ENCODE data around the gene ENKUR.
A peak's percentile ranks its signal among the peaks of the same experiment; 100 is the strongest.
"Not testable (repeated sequence)": the region's sequence is repeated elsewhere in the genome, so short reads cannot be mapped to it uniquely, and the experiment has no call there.

ENKUR gene

DNA sequence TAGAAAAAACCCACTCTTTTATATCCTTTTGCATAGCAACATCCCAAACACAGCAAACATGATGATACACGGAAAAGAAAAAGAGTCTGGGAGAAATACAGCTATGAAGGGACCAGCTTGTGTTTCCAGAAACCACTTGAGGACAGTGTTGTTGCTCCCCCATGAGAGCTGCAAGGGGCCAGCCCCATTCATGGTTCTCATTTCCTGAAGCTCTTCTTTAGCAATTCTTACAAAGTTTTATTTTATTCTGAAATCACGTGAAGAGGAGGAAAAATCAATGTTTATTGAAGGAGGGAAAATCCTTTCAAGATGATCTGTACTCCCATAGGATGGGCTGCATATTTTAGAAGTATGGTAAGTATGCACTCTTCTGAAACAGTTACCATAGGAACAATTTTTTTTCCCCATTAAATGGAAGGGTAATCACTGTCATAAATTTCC is 46.1 kb downstream of the ENKUR start:
- DNase-seq, result no peak

DNA sequence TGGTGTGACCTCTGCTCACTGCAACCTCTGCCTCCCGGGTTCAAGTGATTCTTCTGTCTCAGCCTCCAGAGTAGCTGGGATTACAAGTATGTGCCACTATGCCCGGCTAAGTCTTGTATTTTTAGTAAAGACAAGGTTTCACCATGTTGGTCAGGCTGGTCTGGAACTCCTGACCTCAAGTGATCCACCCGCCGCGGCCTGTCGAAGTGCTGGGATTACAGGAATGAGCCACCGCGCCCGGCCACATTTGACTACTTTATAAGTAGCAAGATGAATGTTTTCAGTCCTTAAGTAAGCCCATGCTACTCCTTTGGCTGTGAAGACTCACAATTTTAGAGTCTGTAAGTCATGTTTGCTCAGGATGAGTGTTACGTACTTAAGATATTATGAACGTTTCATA is 47.0 kb downstream of the ENKUR start:
- not testable (repeated sequence) for DNase-seq

DNA sequence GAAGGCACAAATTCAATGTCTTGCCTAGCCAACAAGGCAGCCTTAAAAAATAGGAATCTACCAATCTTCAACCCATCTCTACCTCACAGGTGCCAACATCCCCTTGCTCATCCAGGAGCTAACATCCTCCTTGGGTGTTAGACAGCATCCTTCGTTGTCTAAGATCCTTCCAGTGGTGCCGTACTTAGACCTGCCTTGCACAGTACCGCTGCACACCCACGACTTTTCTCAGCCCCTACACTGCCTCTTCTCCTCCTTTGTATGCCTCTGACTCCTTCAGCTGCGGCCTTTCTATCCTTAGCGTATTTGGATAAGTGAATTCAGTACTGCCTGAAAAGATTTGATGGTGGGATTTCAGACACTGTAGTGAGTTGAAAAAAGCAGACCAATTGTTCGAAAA is 47.6 kb downstream of the ENKUR start:
- no peak for DNase-seq

DNA sequence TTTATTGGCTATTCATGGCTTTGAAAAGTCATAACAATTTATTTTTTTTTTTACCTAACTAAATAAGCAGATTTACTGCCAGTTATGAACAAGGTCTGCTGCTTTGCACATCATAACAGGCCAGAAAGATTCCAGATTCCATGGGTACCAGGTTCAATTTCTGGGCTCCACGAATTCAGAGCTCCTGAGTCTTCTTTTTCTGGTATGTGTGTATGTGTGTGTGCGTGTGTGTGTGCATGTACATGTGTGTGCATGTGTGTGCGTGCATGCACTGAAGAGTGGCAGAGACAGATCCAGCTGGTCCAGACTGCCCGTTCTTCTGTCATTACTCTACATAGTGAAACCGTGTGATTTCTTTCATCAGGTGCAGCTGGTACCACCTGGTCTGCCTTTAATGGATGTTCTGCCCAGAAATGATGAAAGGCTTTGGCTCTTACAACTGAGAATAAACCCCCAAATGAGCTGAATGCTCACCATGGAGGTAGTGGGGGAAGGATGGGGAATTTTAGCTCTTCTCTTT is 48.9 kb downstream of the ENKUR start:
- no peak for DNase-seq

DNA sequence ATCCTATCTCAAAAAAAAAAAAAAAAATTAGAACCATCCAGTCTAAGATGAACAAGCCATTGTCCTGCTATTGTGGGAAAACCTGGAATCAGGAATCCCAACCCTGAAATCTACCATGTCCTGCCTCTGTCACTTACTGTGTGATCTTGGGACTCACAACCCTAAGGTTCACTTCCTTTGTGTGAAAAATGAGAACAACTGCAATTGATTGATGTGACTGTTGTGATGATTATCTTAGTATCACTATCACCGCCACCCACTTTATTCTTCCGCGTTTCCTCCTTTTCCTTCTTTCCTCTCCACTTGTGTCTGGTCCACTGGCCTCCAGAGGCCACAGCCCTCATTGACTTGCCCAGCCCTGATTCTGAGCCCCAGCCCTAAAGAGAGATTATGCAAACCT is 50.9 kb downstream of the ENKUR start:
- no peak for DNase-seq

DNA sequence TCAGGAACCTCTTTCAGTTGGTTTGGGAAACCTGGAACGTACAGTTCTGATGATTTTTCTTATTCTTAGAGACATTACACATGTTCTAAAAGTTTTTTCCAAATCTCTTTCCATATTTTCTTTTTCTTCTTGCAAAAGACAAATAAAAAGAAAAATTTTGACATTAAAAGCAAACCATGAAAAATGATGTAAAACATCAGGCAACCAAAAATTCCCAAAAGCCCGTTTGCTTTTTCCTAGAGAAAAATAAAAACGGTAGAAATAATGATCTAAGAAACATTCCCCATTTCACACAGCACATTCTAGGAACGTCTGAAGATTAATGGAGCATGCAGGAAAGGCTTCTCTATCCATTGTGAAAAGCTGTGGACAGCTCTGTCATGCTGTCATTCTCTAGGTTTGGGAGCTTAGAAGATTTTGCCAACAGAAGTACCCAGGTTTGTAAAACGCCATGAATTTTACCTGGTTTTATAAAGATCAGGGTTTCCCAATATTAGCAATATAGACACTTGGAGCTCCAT is 52.4 kb downstream of the ENKUR start:
- no peak for DNase-seq

DNA sequence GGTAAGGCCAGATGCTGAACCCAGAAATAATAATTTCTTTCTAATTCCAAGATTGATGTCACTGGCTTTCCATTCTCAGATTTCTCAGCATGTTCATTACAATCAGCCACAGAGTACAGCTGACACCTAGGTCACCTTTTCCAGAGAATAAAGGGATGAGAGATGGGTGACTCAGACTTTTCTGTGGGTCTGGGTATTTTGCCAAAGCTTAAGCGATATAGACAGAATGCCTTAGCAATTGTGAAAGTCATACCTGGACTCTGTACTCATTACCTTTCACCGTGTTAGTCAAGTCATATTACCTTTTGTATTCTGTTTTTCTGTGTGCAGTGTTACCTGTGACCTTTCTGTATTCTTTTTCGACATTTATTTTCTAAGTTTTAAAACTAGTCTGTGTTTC is 53.0 kb downstream of the ENKUR start:
- no peak for DNase-seq

DNA sequence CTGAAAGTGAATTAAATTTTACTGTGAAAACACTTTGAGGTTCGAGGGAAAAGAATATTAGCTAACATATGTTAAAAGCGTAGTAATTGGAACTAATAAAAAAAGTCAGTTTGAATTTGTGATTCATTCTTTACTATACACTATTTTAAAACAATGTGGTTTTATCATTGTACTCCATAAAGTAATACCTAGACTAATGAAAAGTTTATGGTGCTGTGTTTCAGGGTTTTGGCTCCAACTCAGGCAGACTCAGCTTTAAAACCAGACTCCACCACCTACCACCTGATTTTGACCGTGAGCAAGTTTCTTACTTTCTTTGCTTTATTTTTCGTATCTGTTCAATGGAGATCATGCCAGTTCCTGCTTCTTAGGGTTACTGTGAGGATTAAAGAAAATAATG is 54.4 kb downstream of the ENKUR start:
- DNase-seq, result no peak

DNA sequence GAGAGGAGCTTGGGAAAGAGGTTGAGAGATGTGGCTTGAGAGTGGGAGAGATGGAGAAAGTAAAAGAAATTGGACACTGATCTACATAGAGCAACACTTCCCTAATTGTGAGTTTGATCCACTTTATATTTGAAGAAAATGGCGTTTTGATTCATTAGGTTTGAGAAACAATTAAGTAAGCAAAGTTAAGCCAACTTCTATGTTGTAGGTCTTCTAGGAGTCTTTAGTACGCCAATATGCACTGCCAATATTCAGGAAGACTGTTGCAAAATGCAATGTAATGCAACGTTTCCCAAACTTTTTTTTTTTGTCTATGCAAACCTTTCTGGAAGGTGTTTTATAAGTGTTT is 56.6 kb downstream of the ENKUR start:
- DNase-seq, result no peak

DNA sequence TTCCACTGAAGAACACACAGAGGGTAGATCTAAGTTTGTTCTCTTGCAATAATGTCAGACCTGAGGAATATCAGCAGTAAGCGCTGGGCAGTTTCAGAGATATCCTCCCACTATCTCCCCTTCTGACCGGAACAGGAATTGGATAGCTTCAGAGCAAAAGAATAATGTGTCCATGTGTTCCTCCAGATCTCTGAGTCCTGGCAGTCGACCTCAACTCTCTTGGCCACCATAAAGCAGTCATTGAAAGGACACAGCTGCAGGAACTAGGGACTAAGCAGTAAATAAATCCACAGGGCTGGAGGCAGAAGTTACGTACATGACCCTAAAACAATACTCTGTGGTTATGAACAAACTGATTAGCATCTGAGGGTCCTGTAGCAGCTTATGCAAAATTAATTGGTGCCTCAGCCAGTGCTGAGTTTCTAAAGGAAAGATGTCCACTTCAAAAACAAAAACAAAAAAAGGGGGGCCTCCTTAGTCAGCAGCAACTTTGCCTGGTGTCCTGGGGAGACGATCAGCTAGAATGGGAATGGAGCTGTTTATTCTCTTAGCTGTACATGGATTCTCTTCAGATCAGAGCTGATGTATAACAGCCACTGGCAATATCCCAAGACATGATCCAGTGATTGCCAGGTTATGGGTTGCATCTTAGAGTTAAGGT is 57.1 kb downstream of the ENKUR start:
- DNase-seq, result no peak

DNA sequence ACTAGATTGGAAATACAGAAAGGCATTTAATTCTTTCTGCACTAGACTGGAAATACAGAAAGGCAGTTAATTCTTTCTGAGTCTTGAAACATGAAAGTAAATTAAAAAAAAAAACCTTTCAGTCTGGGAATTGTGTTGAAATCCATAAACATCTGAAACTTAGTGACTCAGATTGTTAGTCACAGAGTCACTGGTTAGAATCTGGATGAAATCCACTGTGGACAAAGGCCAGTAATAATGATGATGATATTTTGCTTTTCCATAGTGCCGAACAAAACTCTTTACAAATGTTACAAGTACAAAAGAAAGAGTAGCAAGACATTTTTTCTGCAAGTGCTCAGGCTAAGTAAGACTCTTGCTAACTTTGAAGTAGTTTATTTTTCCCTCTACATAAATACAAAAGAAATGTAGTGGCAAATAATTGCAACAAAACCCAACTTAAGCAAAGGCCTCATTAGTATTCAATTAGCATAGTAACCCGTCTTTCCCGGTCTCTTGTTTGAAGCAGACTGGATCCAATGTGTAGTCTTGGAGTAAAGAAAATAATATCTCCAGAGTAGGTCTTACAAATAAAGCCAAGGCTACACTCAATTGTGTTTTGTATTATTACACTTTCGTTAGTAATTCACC is 57.8 kb downstream of the ENKUR start:
- DNase-seq, result no peak

DNA sequence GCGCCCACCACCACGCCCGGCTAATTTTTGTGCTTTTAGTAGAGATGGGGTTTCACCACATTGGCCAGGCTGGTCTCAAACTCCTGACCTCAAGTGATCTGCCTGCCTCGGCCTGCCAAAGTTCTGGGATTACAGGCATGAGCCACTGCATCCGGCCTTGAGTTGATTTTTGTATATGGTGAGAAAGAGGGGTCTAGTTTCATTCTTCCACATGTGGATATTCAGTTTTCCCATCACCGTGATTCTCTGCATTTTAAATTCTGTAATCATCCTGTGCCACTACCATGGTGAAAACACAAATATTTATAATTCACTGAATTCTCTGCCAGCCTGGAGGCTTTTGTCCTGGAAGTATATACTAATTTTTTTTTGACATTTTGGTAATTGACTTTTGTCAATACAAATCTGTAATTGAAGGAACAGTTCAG is 58.3 kb downstream of the ENKUR start:
- DNase-seq, result not testable (repeated sequence)

DNA sequence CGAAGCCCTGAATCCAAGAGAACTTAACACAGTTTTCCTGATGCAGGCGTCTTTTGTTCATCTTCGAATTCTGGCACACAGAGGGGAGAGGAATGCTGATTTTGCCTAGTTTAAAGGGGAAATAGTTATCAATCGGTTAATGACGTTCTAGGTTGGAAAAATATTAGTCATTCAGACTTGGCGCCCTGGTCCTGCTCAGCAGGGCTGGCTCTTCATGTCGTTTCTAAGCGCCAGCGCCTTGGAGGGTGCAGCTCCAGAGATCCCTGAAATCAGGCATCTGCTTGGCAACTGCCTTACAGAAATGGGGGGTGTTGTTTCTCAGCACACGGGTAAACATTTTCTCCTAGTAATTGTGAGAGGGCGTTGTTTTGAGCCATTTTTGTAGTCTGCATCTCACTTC is 62.3 kb downstream of the ENKUR start:
- DNase-seq, result no peak

DNA sequence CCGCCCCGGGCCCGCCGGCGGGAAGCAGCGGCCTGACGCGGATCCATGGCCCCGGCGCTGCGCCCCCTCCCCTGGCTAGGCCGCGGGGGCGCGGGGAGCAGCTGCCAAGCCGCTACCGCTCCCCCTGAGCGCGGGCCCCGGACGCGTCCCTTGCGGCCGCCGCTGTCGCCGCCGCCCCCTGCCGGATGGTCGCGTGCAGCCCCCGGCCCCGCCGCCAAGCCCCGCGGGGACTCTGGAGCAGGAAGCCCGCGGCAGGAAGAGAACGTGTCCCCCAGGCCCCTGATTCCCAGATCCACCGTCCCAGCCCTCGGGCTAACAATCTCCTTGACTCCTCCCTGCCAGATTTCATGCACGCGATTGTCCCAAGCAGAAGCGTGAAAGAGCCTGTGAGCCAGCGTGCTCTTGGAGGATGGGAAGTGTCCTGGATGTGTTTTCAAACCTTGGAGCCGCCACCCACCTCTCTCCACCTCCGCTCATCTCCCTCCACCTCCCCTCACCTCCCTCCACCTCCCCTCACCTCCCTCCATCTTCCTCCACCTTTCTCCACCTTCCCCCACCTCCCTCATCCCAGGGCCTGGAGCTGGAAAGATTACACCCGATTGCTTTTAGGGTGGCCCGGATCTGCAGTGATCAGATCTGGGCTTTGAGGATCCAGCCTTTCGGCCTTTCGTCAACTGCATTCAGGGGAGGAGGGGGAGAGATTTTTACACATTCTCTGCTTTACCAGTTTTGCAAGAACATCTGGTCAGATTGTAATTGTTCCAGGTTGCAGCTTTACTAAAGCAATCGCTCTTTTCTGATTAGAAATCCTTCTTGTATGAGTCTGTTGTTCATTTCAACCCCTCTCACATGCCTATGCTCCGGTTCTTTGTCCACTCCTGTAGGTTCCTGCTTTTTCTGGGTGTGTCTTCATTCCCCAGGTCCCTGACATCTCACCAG is 63.0 kb downstream of the ENKUR start:
- peak; percentile 38 for DNase-seq

DNA sequence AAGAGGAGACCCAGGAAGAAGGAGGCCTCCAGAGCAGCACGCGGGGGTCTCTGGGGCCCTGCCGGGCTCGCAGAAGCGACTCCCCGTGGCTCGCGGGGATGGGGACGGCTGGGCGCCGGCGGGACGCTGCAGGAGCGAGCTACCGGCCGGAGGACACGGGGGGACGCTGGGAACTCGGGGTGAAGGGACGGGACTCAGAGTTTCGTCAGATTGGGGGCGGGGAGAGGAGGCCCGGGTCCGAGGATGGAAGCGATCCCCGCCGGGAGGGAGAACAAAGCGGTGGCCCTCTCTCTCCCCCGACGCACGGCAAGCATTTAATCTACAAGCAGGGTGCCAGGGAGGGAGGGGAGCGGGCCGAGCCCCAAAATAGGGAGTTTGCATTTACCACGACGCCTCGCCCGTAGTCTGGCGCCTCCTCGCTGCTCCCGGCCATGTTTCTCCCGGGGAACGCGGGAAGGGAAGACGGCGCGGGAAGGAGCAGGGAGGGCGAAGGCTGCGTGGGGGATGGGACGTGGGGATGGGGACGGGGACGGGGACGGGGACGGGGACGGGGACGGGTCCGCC is 63.7 kb downstream of the ENKUR start, which contains the start of gene PRTFDC1:
TSS of gene PRTFDC1 (minus strand) at position 464 of the 564 bp plus-strand sequence. CDS start at position 433, 31 bp downstream.
- DNase-seq, result peak; percentile 18

DNA sequence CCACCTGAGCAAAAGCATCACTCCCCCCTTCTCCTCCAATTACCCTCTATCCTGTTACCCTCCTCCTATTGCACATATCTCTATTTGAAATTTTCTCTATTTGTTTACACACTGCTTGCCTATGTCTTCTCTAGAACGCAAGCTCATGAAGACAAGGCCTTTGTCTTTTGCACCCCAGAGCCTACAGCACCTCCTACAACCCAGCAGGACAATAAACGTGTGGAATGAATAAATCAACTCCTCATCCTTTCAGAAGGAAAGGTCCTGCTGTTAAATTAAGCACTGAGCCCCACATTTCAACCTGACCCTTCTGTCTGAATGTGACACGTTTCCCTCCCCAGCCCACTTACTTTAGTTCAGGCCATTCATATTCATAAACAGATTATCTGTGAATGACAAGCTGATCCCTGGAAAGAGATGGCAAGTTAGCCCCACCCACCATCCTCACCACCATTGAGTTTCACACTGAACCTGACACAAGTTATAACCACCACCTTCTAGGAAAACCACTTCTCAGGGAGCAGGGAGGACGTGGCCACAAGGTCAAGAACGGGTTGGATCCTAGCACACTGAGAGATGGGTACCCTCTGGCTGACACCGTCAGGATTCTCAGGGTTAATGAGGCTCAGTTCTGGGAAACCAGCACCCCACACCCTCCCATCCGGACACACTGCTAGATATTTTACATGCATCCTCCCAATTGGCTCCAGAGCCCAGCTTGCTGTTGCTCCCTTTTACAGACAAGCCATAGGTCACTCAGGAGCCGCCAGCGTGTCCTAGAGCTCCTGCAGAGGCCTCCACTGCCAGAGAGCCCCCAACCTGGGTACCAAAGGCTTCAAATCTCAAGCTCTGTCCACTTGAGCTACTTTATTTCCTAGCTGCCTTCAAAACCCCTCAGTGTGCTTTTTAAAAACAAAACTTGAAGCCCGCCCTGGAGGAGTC is 64.5 kb downstream of the ENKUR start:
- DNase-seq, result peak; percentile 54

DNA sequence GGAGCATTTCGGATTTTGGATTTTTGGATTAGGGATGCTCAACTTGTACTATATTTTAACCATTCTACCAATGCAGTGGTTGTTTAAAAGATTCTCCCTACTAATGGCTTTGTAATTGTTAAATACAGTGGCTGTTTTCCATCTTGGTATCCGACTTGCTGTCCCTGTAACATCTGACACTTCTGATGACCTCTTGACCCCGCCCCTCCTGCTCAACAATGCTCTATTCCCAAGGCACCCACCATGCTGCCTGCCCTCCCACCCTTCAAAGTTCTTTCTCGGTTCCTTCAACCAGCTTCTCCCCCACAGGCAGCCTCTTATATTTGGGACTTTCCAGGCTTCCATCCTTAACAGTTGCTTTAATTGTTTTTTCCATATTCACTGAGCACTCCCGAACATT is 65.5 kb downstream of the ENKUR start:
- no peak for DNase-seq

DNA sequence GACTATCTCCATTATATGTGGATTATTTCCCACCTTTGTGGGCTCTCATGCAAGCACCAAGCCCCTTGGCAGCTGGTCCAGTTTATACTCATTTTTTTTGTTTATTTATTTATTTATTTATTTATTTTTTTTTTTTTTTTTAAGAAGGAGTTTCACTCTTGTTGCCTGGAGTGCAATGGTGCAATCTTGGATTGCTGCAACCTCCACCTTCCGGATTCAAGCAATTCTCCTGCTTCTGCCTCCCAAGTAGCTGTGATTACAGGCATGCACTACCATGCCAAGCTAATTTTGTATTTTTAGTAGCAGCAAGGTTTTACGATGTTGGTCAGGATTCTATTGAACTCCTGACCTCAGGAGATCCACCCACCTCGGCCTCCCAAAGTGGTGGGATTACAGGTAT is 66.3 kb downstream of the ENKUR start:
- DNase-seq, result no peak

DNA sequence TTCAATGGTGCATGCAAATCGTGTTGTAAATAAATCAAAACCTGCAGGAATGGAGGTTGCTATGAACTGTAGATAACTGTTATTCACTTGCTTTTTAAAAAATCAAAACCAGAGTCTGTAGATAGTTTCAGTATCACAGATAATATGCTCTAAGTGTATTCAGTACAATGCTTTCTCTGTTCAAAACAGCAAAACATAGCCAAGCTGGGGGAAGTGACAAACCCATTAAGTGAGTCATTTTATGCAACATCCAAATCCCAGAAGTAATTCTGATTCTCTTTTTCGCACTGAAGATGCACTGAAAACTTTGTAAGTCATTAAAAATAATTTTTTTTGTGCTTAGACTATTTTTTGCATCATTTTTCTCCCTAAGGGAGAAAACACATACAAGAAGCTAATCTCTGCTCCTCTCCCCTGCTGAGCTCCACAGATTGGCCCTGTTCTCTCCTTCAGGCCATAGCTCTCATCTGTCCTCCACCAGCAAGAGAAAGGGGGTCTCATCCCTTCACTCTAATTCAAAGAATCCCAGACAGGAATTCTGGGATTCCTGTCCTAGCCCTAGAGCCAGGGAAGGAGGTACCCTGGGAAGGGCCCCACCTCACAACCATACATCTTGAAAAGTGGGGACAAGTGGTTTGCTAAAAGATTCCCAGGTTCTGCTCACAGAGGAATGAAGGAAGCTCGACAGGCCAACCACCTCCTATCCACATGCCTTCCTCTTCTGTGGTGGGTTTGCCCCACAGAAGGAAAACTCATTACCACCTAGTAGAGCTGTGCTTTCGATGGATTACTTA is 68.5 kb downstream of the ENKUR start:
- DNase-seq, result peak; percentile 77

DNA sequence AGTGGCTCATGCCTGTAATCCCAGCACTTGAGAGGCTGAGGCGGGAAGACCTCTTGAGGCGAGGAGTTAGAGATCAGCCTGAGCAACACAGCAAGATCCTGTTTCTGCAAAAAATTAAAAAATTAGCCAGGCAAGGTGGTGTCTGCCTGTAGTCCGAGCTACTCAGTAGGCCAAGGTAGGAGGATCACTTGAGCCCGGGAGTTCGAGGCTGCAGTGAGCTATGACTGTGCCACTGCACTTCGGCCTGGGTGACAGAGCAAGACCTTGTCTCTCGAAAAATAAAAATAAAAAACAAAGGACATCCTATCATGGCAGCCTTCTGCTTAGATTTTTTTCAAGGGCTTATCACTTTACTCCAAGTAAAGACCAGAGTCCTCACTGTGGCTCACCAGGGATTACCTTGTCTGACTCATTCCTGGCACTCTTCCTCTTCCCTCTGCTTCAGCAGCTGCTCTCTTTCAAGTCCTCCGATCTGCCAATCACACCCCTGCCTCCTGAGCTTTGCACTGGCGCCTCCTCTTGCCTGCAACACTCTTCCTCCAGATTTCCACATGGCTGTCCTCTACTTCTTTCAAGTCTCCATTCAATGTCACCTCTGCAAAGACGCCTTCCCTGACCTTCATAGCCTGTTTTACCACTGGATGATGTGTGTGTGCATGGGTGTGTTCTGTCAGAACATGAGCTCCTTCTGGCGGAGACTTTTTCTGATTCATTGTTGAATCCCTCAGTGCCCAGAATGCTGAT is 71.3 kb downstream of the ENKUR start:
- peak; percentile 26 for DNase-seq

Measured in activated CD4-positive, alpha-beta T cell treated with anti-CD3 and anti-CD28 coated beads, Interleukin-10, Interleukin-2, amounts not matched to agents 100 ng/mL and 50 ng/mL, durations not matched to agents 16 hours and 8 hours (primary cell).